ENCODE data around the gene CFTR.

The CFTR gene

DNA sequence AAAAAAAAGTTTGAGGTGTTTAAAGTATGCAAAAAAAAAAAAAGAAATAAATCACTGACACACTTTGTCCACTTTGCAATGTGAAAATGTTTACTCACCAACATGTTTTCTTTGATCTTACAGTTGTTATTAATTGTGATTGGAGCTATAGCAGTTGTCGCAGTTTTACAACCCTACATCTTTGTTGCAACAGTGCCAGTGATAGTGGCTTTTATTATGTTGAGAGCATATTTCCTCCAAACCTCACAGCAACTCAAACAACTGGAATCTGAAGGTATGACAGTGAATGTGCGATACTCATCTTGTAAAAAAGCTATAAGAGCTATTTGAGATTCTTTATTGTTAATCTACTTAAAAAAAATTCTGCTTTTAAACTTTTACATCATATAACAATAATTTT is 130.6 kb downstream of the CFTR start:
- no peak overlapping the region for H3K4me3 ChIP-seq (ENCODE audit: low read length)
- no peak for TF ChIP-seq CTCF (conservative IDR thresholded peaks at IDR 0.05; ENCODE audit: low read depth, low read length)
- no peak for DNase-seq (ENCODE audit: low read depth)

DNA sequence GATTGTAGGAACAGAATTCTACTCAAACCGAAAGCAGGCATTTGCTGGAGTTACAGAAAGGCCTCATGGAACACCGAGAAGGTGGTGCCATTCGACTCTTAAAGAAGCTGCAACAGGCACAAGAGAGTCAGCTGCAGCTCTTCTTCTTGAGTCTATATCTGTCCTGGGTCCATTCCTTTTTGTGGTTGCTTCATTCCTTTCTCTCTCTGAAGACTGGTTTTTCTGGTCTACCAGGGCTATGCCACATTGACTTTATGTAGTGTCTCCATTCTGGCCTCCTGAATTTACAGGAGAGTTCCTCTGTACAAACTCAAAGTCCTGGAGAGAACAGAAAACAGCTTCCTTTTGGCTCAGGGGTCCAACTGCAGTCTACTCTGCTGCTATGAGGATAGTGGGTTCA is 132.8 kb downstream of the CFTR start:
- no peak for DNase-seq (ENCODE audit: low read depth)
- no peak for TF ChIP-seq CTCF (conservative IDR thresholded peaks at IDR 0.05; ENCODE audit: low read depth, low read length)
- no peak overlapping the region for H3K4me3 ChIP-seq (ENCODE audit: low read length)

DNA sequence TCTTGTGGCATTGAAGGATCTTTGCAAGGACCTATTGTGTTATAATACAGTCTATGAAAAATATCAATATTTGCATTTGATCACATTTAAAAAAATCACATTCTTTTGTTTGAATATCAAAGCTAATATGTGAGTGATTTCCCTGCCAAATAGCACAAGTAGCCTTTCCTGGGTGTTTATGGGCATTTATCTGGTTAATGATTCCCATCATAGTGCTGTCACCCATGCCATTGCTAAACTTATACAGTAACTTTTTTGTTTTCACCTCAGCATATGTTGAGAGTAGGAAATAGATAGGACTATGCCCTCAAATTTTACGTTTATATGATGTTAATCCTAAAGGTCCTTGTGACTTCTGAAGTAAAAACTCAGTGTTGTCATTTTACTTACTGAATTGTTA is 136.9 kb downstream of the CFTR start:
- H3K4me3 ChIP-seq (ENCODE audit: low read length), result no peak overlapping the region
- DNase-seq (ENCODE audit: low read depth), result no peak
- no peak for TF ChIP-seq CTCF (conservative IDR thresholded peaks at IDR 0.05; ENCODE audit: low read depth, low read length)

- DNase-seq (ENCODE audit: low read depth), result no peak
- no peak overlapping the region for H3K4me3 ChIP-seq (ENCODE audit: low read length)
- TF ChIP-seq CTCF (conservative IDR thresholded peaks at IDR 0.05; ENCODE audit: low read depth, low read length), result no peak
Observed at GRCh38 chr7:117619681-117620080, 139.9 kb downstream of the CFTR start.

GRCh38 chr7:117621075-117621618 is 141.3 kb downstream of the CFTR start:
- TF ChIP-seq CTCF (conservative IDR thresholded peaks at IDR 0.05; ENCODE audit: low read depth, low read length), result no peak
- no peak overlapping the region for H3K4me3 ChIP-seq (ENCODE audit: low read length)
- DNase-seq (ENCODE audit: low read depth), result no peak

GRCh38 chr7:117623606-117624005 is 143.8 kb downstream of the CFTR start:
- DNase-seq (ENCODE audit: low read depth), result no peak
- H3K4me3 ChIP-seq (ENCODE audit: low read length), result no peak overlapping the region
- TF ChIP-seq CTCF (conservative IDR thresholded peaks at IDR 0.05; ENCODE audit: low read depth, low read length), result no peak

- no peak for DNase-seq (ENCODE audit: low read depth)
- TF ChIP-seq CTCF (conservative IDR thresholded peaks at IDR 0.05; ENCODE audit: low read depth, low read length), result no peak
- H3K4me3 ChIP-seq (ENCODE audit: low read length), result no peak overlapping the region
Observed at GRCh38 chr7:117630501-117630900, 150.7 kb downstream of the CFTR start.

All from retinal pigment epithelial cell (primary cell).